HepG2 (cell line): ENCODE results near the gene MYOZ3.

Experiments used
- EP300 ChIP-seq, 3 experiments: sonication (generic) in 1 of 3; formaldehyde crosslinking in 1 of 3; IDR thresholded peaks; 2 replicates each; pipeline versions ENCODE4 v1.5.1 to v1.6.1; 2011 to 2020; ENCODE audit warnings: low read depth in 2 of 3, low read length in 2 of 3, borderline replicate concordance in 1 of 3, improper control_type of control experiment in 1 of 3, mild to moderate bottlenecking in 1 of 3, missing genetic modification reagents in 1 of 3, moderate library complexity in 1 of 3
- HDAC6 ChIP-seq: fragments of 200-600 bp; sonication (generic); IDR thresholded peaks from 2 replicates; pipeline ENCODE4 v1.7.0; 2017; ENCODE audit warnings: mild to moderate bottlenecking, antibody characterized with exemption, low read length, low read depth
- KAT7 ChIP-seq: IDR thresholded peaks from 2 replicates; pipeline ENCODE4 v1.6.1; 2018; ENCODE audit warnings: borderline replicate concordance, missing compliant biosample characterization
- NFATC3 ChIP-seq: sonication (generic); formaldehyde crosslinking; IDR thresholded peaks from 2 replicates; pipeline ENCODE4 v1.5.1; 2020; ENCODE audit warnings: mild to moderate bottlenecking, missing genetic modification reagents
- POLR2A ChIP-seq, 2 experiments: IDR thresholded peaks; 2 replicates each; pipeline ENCODE4 v1.6.1; 2011; ENCODE audit warnings: low read depth in 2 of 2, low read length in 2 of 2, mild to moderate bottlenecking in 1 of 2, moderate library complexity in 1 of 2; ENCODE audit not compliant: insufficient read depth in 1 of 2
- PRDM15 ChIP-seq: sonication (generic); formaldehyde crosslinking; IDR thresholded peaks from 2 replicates; pipeline ENCODE4 v1.4.0; 2020; ENCODE audit warnings: missing genetic modification reagents
- REST ChIP-seq, 2 experiments: IDR thresholded peaks; 2 replicates each; pipeline ENCODE4 v1.6.1; 2011 to 2012; ENCODE audit warnings: low read length in 2 of 2, borderline replicate concordance in 1 of 2, low read depth in 1 of 2, mild to moderate bottlenecking in 1 of 2, moderate library complexity in 1 of 2
- ZC3H4 ChIP-seq: sonication (generic); formaldehyde crosslinking; IDR thresholded peaks from 2 replicates; pipeline ENCODE4 v1.4.0; 2020; ENCODE audit warnings: missing genetic modification reagents, borderline replicate concordance
- ZKSCAN1 ChIP-seq: fragments of 150-350 bp; IDR thresholded peaks from 2 replicates; pipeline ENCODE4 v1.6.1; 2014; ENCODE audit warnings: low read length
- ZNF550 ChIP-seq: sonication (generic); formaldehyde crosslinking; IDR thresholded peaks from 2 replicates; pipeline ENCODE4 v1.4.0; 2020; ENCODE audit warnings: mild to moderate bottlenecking, missing genetic modification reagents, borderline replicate concordance

- TF ChIP-seq ZC3H4 = no peak
- TF ChIP-seq ZNF550 (CRISPR knock-in tag) = no peak
- no peak for TF ChIP-seq NFATC3
- no peak for TF ChIP-seq EP300 (IDR thresholded peaks at IDR 0.05; ENCODE audit: low read depth in 2 of 2, low read length in 2 of 2)
- no peak for TF ChIP-seq EP300 (CRISPR knock-in tag; IDR thresholded peaks at IDR 0.05; ENCODE audit: borderline replicate concordance)
- TF ChIP-seq KAT7 = no peak
- TF ChIP-seq POLR2A (IDR thresholded peaks at IDR 0.05; ENCODE audit: insufficient read depth in 1 of 2, low read depth in 2 of 2, low read length in 2 of 2) = no peak
- no peak for TF ChIP-seq HDAC6
- no peak for TF ChIP-seq ZKSCAN1
- TF ChIP-seq REST (IDR thresholded peaks at IDR 0.05; ENCODE audit: borderline replicate concordance in 1 of 2, low read depth in 1 of 2, low read length in 2 of 2) = no peak
- no peak for TF ChIP-seq PRDM15 (CRISPR knock-in tag)
Measured at GRCh38 chr5:150616506-150616905, 44.5 kb upstream of the MYOZ3 start.
